HG03139 (cell line): ENCODE results near the gene FMN1.

Experiments used
- ATAC-seq: cut with Tn5 transposase; IDR thresholded peaks from one replicate; pipeline ENCODE4 v1.9.1; 2021; ENCODE audit not compliant: unreplicated experiment

FMN1 gene

GRCh38 chr15:32842081-32842480, 352.4 kb downstream of the FMN1 start:
- ATAC-seq: no peak

DNA sequence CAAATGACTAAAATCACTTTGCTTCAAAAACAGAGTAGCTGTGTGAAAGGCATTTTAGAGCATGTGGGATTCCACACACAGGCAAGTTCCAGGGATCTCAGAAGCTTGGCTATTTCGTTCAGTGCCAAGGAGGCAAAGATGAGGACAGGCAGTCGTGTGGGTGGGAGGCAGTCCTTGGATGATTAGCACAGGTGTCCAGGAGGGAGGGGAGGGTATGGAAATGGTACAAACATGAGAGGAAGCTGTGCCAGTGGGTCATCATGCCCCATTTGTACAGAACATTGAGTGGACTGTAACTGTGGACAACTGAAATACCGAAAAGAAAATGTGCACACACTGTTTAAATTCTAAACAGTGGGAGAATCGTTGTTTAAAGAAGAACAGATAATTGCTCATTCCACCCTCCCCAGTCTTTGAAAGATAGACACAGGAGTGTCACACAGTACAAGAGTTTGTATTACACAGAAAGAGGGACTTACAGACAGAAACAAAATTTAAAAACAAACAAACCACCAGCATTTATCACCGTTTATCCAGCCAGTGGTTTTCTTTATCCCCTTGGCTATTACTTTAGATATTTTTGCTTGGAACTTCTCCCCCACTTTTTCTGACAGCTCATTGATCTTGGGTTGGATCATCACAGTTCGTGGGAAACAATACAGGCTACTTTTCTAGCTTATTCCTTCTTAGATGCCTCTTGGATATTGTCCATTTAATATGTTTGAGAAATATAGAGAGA, 353.8 kb downstream of the FMN1 start:
- no peak for ATAC-seq

GRCh38 chr15:32838820-32839219, 355.7 kb downstream of the FMN1 start:
- no peak for ATAC-seq

- ATAC-seq: no peak
Measured at GRCh38 chr15:32838338-32838737, 356.2 kb downstream of the FMN1 start.

DNA sequence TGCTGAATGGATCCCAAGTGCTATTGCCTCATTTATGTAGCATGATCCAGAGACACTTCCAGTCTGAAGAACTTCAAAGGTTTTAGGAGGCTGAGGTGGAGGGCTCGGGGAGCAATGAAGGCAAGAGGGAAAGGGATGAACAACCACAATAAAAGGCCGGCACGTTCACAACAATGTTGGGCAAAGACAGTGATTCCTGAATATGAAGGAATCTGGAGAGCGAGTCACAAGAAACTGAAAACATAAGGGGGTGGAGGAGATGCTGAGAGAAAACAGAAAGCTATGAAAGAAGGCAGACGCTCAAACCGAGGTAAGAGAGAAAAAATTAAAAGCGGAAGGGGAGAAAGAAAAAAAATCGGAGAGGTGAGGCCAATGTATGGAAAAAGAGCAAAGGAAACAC, 356.6 kb downstream of the FMN1 start:
- ATAC-seq: no peak

DNA sequence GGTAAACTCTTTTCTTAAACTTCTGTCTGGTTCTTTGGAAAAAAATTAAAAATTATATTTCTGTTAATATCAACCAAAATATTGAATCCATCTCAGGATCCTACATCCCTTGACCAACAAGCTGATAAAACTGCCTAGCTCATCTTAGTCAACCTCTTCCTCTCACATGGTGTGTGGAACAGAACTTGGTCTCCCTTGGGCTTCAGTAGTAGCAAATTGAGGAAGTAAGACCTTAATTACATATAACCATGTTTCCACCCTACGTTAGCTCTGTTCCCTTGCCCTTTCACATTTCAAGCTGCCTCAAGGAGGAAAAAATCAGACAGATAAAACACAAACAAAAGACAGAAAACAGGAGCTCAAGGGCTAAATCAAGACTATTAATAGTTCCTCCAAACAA, 360.4 kb downstream of the FMN1 start:
- peak; percentile 84 for ATAC-seq

DNA sequence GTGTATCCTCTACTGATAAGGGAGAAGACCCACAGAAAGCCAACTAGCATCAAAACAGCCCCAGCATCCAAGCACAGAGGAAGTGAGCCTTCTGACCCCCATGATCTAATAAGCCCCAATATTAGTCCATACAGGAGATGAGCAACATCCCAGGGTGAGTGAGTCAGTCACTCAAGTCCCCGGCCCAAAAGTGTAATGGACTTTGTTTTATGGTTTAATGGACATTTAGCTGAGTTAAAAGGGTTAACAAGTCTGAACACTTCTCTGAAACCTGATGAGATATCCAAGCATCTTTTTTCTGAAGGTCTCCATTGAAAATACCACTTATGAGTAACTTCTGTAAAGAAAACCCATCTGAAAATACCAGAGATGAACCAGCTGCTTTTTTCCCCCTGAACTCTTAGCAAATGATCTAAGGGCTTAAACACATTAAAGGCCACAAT, 361.1 kb downstream of the FMN1 start:
- no peak for ATAC-seq

DNA sequence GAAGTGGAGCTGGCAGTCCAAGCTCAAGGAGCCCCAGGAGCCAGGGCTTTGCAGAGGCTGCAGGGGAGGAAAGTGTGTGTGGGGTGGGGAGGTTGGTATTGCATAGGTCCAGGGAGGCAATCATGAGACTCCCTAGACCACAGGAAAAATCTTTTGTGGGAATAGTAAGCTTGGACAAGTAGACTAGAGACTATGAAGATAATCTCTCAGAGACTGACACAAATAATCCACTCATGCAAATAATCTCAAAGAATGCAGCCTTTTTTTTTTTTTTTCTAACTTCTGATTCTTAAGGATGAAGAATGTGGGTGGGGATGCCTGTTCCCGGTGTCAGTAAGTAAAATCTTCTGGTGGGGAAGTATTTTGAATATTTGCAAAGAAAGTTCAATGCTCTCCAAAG, 363.0 kb downstream of the FMN1 start:
- no peak for ATAC-seq

GRCh38 chr15:32830241-32830640, 364.3 kb downstream of the FMN1 start:
- no peak for ATAC-seq

DNA sequence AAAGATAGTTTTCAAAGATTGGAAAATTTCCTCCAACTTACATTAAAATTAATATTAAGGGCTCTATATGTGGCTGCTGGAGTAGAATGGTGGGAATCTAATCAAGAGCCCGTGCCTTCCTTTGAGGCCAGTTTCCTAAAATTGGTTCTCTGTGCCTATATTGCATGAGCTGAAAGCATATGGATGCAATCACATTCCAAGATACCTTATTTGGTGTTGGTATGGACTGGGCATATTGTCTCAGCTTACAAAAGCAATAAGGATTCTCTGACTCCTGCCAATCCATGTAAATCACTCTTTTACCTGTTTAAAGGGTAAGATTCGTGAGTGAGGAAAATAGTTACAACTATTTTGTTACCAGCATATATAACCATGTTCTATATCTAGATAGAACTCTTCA, 365.1 kb downstream of the FMN1 start:
- ATAC-seq: no peak

- no peak for ATAC-seq
Measured at GRCh38 chr15:32828507-32829186, 365.9 kb downstream of the FMN1 start.

DNA sequence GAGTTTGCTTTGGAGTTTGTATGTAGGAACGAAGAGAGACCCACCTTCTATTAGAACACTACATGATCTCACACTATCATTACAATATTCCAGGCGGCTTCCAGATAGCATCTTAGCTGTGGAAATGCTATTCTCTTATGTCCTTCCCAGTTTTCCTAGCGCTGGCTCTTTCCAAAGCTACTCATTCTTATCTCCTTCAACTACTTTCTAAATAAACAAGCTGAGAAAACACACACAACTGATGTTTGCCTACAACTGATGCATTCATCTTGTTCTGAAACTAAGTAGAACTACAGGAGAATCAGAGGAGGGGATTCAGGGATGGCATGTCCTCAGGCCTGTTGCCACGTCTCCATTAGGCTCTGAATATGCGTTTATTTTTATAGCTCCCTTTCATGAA, 367.8 kb downstream of the FMN1 start:
- no peak for ATAC-seq

- no peak for ATAC-seq
Measured at GRCh38 chr15:32825219-32825618, 369.3 kb downstream of the FMN1 start.

DNA sequence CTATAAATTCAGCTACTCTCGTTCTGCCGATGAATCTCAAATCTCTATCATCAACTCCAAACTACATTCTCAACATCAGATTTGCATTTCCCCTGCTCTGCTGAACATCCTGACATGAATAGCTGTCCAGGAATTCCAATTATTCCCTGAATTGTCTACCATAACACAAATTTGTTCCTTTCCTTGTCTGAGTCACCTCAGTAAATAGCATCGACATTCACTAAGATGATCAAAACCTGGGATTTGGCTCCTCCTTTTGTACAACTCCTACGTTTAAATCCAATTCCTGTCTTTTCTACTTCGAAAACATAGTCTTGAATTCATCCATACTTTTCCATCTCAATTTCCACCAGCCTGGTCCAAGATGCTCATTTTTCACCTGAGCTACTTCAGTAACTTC, 369.7 kb downstream of the FMN1 start:
- no peak for ATAC-seq

- no peak for ATAC-seq
Measured at GRCh38 chr15:32823750-32824149, 370.8 kb downstream of the FMN1 start.

DNA sequence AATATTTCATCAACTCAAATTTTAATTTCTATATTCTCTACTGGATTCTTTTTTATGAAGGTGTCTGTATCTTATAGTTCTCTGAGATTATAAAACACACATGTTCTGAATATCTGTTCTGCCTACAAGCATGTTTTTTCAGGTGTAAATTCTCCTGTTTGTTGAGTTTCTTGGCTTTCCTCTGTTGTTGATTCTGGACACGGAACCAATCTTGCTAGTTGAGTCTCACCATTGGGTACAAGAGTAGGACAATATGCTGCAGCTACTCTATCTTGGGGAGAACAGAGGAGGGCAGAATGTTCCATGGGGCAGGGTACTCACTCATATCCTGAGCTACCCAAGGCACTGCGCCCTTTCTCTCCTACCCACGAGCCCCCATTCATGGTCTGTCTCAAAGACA, 371.8 kb downstream of the FMN1 start:
- no peak for ATAC-seq

DNA sequence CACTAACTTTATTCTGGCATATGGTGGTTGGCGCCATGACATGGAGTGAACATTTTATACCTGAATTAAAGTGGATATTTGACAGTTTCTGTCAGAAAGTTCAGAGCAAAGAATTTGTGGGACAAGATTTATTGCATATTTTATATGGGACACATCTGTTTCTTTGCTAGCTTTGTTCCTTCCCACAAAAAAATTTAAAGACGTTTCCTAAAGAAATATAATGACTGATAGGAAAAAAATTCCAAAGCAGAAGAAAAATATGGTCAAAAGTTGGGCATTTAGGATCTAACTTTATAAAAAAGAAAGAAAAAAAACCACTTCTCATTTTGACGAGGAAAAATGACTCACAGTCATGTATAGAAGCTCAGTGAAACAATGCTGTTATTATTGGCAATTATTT, 375.1 kb downstream of the FMN1 start:
- ATAC-seq: no peak

DNA sequence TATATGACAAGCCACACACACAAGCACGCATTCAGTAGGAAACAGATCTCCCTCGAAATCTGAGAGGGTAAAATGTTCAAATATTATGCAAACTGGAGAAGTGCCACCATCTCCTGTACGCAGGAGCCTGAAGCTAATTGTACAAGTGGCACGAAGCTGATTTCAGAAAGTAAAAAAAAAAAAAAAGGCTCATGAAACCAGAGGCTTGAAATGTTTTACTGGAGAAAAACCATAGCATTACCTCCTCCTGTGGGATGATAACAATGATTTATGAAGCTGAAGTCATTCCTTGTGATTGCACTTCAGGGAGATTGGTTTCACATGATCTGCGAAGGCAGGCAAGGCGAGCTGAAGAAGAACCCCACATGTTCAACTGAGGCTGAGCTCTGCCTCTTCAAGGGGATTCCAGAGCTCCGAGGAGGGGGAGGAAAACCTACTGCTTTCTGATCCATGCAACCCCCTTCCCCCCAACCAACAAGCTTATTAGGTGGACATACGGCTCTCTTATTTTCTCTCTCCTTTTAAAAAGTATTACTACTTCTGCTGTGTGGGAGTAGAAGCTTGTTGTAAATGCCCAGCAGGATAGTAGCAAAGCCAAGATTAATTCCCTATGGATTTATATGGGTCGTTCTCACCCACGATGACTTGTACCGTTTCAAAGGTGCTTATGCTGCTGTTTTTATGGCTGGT, 375.6 kb downstream of the FMN1 start:
- ATAC-seq: no peak

- no peak for ATAC-seq
Measured at GRCh38 chr15:32817577-32817976, 376.9 kb downstream of the FMN1 start.

DNA sequence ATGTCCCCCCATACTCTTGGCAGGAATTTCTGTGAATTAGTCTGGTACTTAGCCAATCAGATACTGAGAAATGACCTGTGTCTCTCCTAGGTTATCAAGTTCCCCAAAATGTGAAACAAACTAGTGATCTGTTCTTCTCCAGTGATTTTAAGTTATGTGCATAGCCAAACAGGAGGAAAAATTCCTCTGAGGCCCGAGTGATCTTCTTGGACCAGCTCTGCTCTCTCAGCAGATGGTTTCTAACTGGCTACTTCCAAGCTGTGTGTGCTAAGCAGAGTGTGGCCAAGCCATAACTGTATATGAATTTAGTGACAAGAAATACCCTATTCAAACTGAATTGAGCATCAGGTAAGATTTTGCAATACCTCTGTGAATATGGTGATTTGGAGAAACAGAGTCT, 387.2 kb downstream of the FMN1 start:
- ATAC-seq: no peak

GRCh38 chr15:32803631-32804030, 390.9 kb downstream of the FMN1 start:
- no peak for ATAC-seq

- ATAC-seq: no peak
Measured at GRCh38 chr15:32802286-32802936, 392.1 kb downstream of the FMN1 start.
